HG02884 (cell line): Measurements from ENCODE around the gene MAST4.

ENCODE experiments used
- ATAC-seq: cut with Tn5 transposase; IDR thresholded peaks from one replicate; pipeline ENCODE4 v1.9.1; 2021; ENCODE audit warnings: mild to moderate bottlenecking, moderate library complexity; ENCODE audit not compliant: unreplicated experiment

Gene MAST4

GRCh38 chr5:66595756-66596635 lies at the start of gene MAST4:
TSS of gene MAST4 (plus strand) at chr5:66596393. CDS start at chr5:66596656, 263 bp downstream.
- peak; percentile 98 for ATAC-seq

GRCh38 chr5:66546541-66546940 lies 49.7 kb upstream of the MAST4 start:
- ATAC-seq, result no peak

GRCh38 chr5:66551338-66551737 lies 44.9 kb upstream of the MAST4 start:
- no peak for ATAC-seq

- no peak for ATAC-seq
These were observed 44.2 kb upstream of the MAST4 start for GRCh38 chr5:66551945-66552344.

- ATAC-seq, result no peak
These were observed 42.8 kb upstream of the MAST4 start for GRCh38 chr5:66553368-66553912.

GRCh38 chr5:66553916-66554575 lies 42.1 kb upstream of the MAST4 start:
- peak; percentile 98 for ATAC-seq

GRCh38 chr5:66554884-66555283 lies 41.3 kb upstream of the MAST4 start:
- no peak for ATAC-seq

GRCh38 chr5:66558560-66558959 lies 37.6 kb upstream of the MAST4 start:
- ATAC-seq, result peak; percentile 44

GRCh38 chr5:66560371-66560770 lies 35.8 kb upstream of the MAST4 start:
- no peak for ATAC-seq

GRCh38 chr5:66561256-66561990 lies 34.8 kb upstream of the MAST4 start:
- no peak for ATAC-seq

- ATAC-seq, result no peak
These were observed 30.3 kb upstream of the MAST4 start for GRCh38 chr5:66565878-66566277.

- ATAC-seq, result no peak
These were observed 28.7 kb upstream of the MAST4 start for GRCh38 chr5:66567474-66567873.

- ATAC-seq, result no peak
These were observed 26.0 kb upstream of the MAST4 start for GRCh38 chr5:66570201-66570600.

- ATAC-seq, result no peak
These were observed 22.5 kb upstream of the MAST4 start for GRCh38 chr5:66573733-66574132.

- ATAC-seq, result no peak
These were observed 13.6 kb upstream of the MAST4 start for GRCh38 chr5:66582499-66583165.

GRCh38 chr5:66585291-66585690 lies 10.9 kb upstream of the MAST4 start:
- no peak for ATAC-seq

- ATAC-seq, result no peak
These were observed 8.4 kb upstream of the MAST4 start for GRCh38 chr5:66587771-66588170.

- ATAC-seq, result peak; percentile 23
These were observed 516 bp downstream of the MAST4 start for GRCh38 chr5:66596636-66597182.

- ATAC-seq, result no peak
These were observed 1.1 kb downstream of the MAST4 start for GRCh38 chr5:66597183-66597757.

- ATAC-seq, result no peak
These were observed 6.4 kb downstream of the MAST4 start for GRCh38 chr5:66602621-66603020.
